ENCODE measurements around the gene SH3D21. TPM values are rescaled to one million over a fixed set of nuclear protein-coding genes. Genes with fewer than 3 reads are reported as not detected.

The SH3D21 gene
- total and polyA plus RNA-seq, 4 donors = 9.0 to 16.6 (median 11.7) TPM

- no peak for TF ChIP-seq CTCF (IDR thresholded peaks at IDR 0.05; ENCODE audit: control extremely low read depth, extremely low read depth)
- H3K36me3 ChIP-seq (ENCODE audit: control insufficient read depth in 4 of 4, insufficient read depth in 4 of 4, low read length in 4 of 4) = peaks cover 0 to 43% (median 10%) of the 10 kb centered on the region in 4 donors
- WGBS, 2 donors = 43 to 46% methylated on average over 6 of the region's 6 CpGs
- DNase-seq (no peak), ATAC-seq (ENCODE audit: insufficient read depth, low FRiP score) (no peak)
- H3K27me3 ChIP-seq (ENCODE audit: control insufficient read depth in 3 of 3, insufficient read depth in 3 of 3, low read length in 2 of 3) = no peaks in the 10 kb centered on the region
- peak overlapping the region in 1 of 2 donors; percentile 71 for H3K27ac ChIP-seq (ENCODE audit: low read depth in 1 of 2, low read length in 1 of 2)
- no peak overlapping the region for H3K4me3 ChIP-seq
- peaks cover 0 to 6% (median 0%) of the 10 kb centered on the region in 5 donors for H3K4me1 ChIP-seq (ENCODE audit: control insufficient read depth in 5 of 5, insufficient read depth in 5 of 5, low read length in 5 of 5)
- H3K9me3 ChIP-seq (ENCODE audit: control insufficient read depth in 4 of 4, insufficient read depth in 3 of 4, low read length in 3 of 4) = no peaks in the 10 kb centered on the region
- no peak overlapping the region for H3K9ac ChIP-seq (ENCODE audit: insufficient read depth in 1 of 2, low read length in 2 of 2)
These were observed 53.9 kb downstream of the SH3D21 start for GRCh38 chr1:36359911-36360550.

- DNase-seq (peak; percentile 60 to 76 (median 62)), ATAC-seq (ENCODE audit: insufficient read depth, low FRiP score) (no peak)
- Histone ChIP-seq H3K27ac (ENCODE audit: low read depth in 1 of 2, low read length in 1 of 2) (peak overlapping the region in 1 of 2 donors; percentile 28), H3K27me3 (ENCODE audit: control insufficient read depth in 3 of 3, insufficient read depth in 3 of 3, low read length in 2 of 3) (no peaks in the 10 kb centered on the region), H3K4me3 (no peak overlapping the region), H3K4me1 (ENCODE audit: control insufficient read depth in 5 of 5, insufficient read depth in 5 of 5, low read length in 5 of 5) (peaks cover 0 to 18% (median 9%) of the 10 kb centered on the region in 5 donors), H3K9me3 (ENCODE audit: control insufficient read depth in 4 of 4, insufficient read depth in 3 of 4, low read length in 3 of 4) (no peaks in the 10 kb centered on the region), H3K36me3 (ENCODE audit: control insufficient read depth in 4 of 4, insufficient read depth in 4 of 4, low read length in 4 of 4) (peaks cover 0 to 25% (median 0%) of the 10 kb centered on the region in 4 donors), H3K9ac (ENCODE audit: insufficient read depth in 1 of 2, low read length in 2 of 2) (peak overlapping the region in 1 of 2 donors; percentile 57)
- TF ChIP-seq CTCF (IDR thresholded peaks at IDR 0.05; ENCODE audit: control extremely low read depth, extremely low read depth) = no peak
- WGBS, 2 donors = 40 to 63% methylated on average over 1 of the region's 1 CpG
These were observed 59.2 kb downstream of the SH3D21 start for GRCh38 chr1:36365381-36365780.

GRCh38 chr1:36366091-36366661, 60.0 kb downstream of the SH3D21 start:
- H3K36me3 ChIP-seq (ENCODE audit: control insufficient read depth in 4 of 4, insufficient read depth in 4 of 4, low read length in 4 of 4) = peaks cover 0 to 19% (median 0%) of the 10 kb centered on the region in 4 donors

More at GRCh38 chr1:36366091-36366661, 60.0 kb downstream of the SH3D21 start:
- no peak overlapping the region for H3K4me3 ChIP-seq
- no peaks in the 10 kb centered on the region for H3K27me3 ChIP-seq (ENCODE audit: control insufficient read depth in 3 of 3, insufficient read depth in 3 of 3, low read length in 2 of 3)
- no peaks in the 10 kb centered on the region for H3K9me3 ChIP-seq (ENCODE audit: control insufficient read depth in 4 of 4, insufficient read depth in 3 of 4, low read length in 3 of 4)
- DNase-seq (peak; percentile 93 to 94 (median 94)), ATAC-seq (ENCODE audit: insufficient read depth, low FRiP score) (peak; percentile 54)
- peak overlapping the region in 1 of 2 donors; percentile 75 for H3K27ac ChIP-seq (ENCODE audit: low read depth in 1 of 2, low read length in 1 of 2)
- H3K4me1 ChIP-seq (ENCODE audit: control insufficient read depth in 5 of 5, insufficient read depth in 5 of 5, low read length in 5 of 5) = peaks cover 0 to 18% (median 9%) of the 10 kb centered on the region in 5 donors
- no peak for TF ChIP-seq CTCF (IDR thresholded peaks at IDR 0.05; ENCODE audit: control extremely low read depth, extremely low read depth)
- H3K9ac ChIP-seq (ENCODE audit: insufficient read depth in 1 of 2, low read length in 2 of 2) = peak overlapping the region in 1 of 2 donors; percentile 46
- 50 to 55% methylated on average over 18 of the region's 18 CpGs for WGBS, 2 donors

Measured in lung (tissue), 12 donors.